RCC 7860 (cell line): ENCODE measurements around the gene CCDC66.

Experiments
- DNase-seq: peaks from one replicate; pipeline ENCODE4 v3.0.0-alpha.2; 2015; ENCODE audit warnings: low spot score
- FAIRE-seq: peaks from 2 replicates; lab custom pipeline; 2012; peaks lifted over from hg19 to GRCh38; lab: Jason Lieb, UNC

CCDC66 gene

GRCh38 chr3:56620371-56620770 lies 63.4 kb downstream of the CCDC66 start:
- FAIRE-seq (no peak), DNase-seq (no peak)

GRCh38 chr3:56621681-56622080 lies 64.7 kb downstream of the CCDC66 start:
- DNase-seq (no peak), FAIRE-seq (no peak)

- no peak for DNase-seq
- no peak for FAIRE-seq
These were observed 65.4 kb downstream of the CCDC66 start for GRCh38 chr3:56622381-56622780.

- DNase-seq (no peak), FAIRE-seq (no peak)
These were observed 67.8 kb downstream of the CCDC66 start for GRCh38 chr3:56624725-56625124.

GRCh38 chr3:56629047-56629446 lies 72.1 kb downstream of the CCDC66 start:
- peak; percentile 83 for FAIRE-seq
- DNase-seq = peak; percentile 41

GRCh38 chr3:56629451-56629850 lies 72.5 kb downstream of the CCDC66 start:
- FAIRE-seq = no peak

GRCh38 chr3:56630966-56631365 lies 74.0 kb downstream of the CCDC66 start:
- no peak for FAIRE-seq
- DNase-seq = no peak

More at GRCh38 chr3:56629451-56629850, 72.5 kb downstream of the CCDC66 start:
- no peak for DNase-seq

- FAIRE-seq = no peak
These were observed 76.2 kb downstream of the CCDC66 start for GRCh38 chr3:56633181-56633580.

GRCh38 chr3:56633602-56634535 lies 76.9 kb downstream of the CCDC66 start:
- FAIRE-seq = no peak
- DNase-seq = no peak

More at GRCh38 chr3:56633181-56633580, 76.2 kb downstream of the CCDC66 start:
- no peak for DNase-seq

GRCh38 chr3:56645407-56645806 lies 88.4 kb downstream of the CCDC66 start:
- FAIRE-seq = no peak
- no peak for DNase-seq

- DNase-seq (no peak), FAIRE-seq (no peak)
These were observed 97.5 kb downstream of the CCDC66 start for GRCh38 chr3:56654460-56654859.

- FAIRE-seq (no peak), DNase-seq (no peak)
These were observed 98.7 kb downstream of the CCDC66 start for GRCh38 chr3:56655709-56656108.

- no peak for FAIRE-seq
- no peak for DNase-seq
These were observed 107.8 kb downstream of the CCDC66 start for GRCh38 chr3:56664823-56665222.

- FAIRE-seq (no peak), DNase-seq (no peak)
These were observed 111.1 kb downstream of the CCDC66 start for GRCh38 chr3:56667973-56668579.
